Adrenal gland (tissue), 5 donors: ENCODE data around the gene PEPD.

Source experiments
- CTCF ChIP-seq, 6 experiments: fragments of 450-650 bp in 4 of 6; fragments of 200-600 bp in 2 of 6; sonication (generic) in 1 of 6; IDR thresholded peaks; 1 replicate in 5 of 6; 2 replicates in 1 of 6; pipeline versions ENCODE4 v1.5.1 to v1.8.0; 2016 to 2021; ENCODE audit warnings: antibody characterized with exemption in 6 of 6, mild to moderate bottlenecking in 2 of 6, moderate library complexity in 1 of 6
- POLR2A ChIP-seq, 2 donors: fragments of 450-650 bp; IDR thresholded peaks; one replicate each; pipeline ENCODE4 v1.6.1; 2017; ENCODE audit warnings: antibody characterized with exemption in 2 of 2, mild to moderate bottlenecking in 2 of 2, moderate library complexity in 1 of 2
- donor health status: DM: no; HTN: no; CAD: no.

DNA sequence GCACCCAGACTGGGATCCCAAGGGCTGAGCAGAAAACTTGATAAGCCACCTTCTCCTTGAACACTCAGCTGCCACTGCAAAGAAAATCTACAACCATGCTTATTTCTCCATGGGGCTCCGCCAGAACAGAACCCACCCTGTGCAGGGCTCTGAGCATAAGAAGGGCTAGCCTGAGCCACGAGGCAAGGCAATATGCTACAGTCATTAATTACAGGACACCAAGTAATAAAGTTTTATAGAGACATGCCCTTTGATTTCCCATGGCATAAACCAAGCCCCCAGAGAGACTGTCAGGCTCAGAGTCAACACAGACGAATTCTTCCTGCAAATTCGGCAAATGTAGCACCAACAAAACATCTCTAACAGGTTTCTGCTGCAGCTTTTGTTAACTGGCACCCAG is 5.7 kb downstream of the PEPD start:
- TF ChIP-seq CTCF (IDR thresholded peaks at IDR 0.05) (no peak), POLR2A (IDR thresholded peaks at IDR 0.05) (no peak)
